Fibroblast of the aortic adventitia (primary cell): ENCODE measurements around the gene PLA2R1. TPM values are rescaled to one million over a fixed set of nuclear protein-coding genes. Genes with fewer than 3 reads are reported as not detected.

Experiments
- DNase-seq: peaks from one replicate; pipeline ENCODE4 v3.0.0-alpha.2; 2010; ENCODE audit warnings: low read depth
- H3K4me3 ChIP-seq: 2 replicates; pipeline ENCODE4 v1.5.1; 2011; ENCODE audit warnings: low read depth, mild to moderate bottlenecking, control low read depth, low read length, moderate library complexity
- CTCF ChIP-seq: IDR thresholded peaks from 2 replicates; pipeline ENCODE4 v1.5.1; 2011; ENCODE audit warnings: mild to moderate bottlenecking, low read length, control low read depth, inconsistent platforms; ENCODE audit not compliant: insufficient read depth
- total RNA-seq: library from RNA; depleted of rRNA; stranded (reverse); fragments of >200 nt; gene quantifications from 2 replicates; pipeline ENCODE4 v1.2.3, GENCODE V29; 2012; ENCODE audit warnings: low replicate concordance

The PLA2R1 gene
- total RNA-seq, 1 donor: 27.0 TPM

GRCh38 chr2:159904127-159904958 lies 158.1 kb downstream of the PLA2R1 start, which contains the start of gene LY75:
LY75 (minus strand) TSS chr2:159904756.
- H3K4me3 ChIP-seq: peak within 1 kb of the TSS; percentile 33
- DNase-seq: no peak
- no peak for TF ChIP-seq CTCF

DNA sequence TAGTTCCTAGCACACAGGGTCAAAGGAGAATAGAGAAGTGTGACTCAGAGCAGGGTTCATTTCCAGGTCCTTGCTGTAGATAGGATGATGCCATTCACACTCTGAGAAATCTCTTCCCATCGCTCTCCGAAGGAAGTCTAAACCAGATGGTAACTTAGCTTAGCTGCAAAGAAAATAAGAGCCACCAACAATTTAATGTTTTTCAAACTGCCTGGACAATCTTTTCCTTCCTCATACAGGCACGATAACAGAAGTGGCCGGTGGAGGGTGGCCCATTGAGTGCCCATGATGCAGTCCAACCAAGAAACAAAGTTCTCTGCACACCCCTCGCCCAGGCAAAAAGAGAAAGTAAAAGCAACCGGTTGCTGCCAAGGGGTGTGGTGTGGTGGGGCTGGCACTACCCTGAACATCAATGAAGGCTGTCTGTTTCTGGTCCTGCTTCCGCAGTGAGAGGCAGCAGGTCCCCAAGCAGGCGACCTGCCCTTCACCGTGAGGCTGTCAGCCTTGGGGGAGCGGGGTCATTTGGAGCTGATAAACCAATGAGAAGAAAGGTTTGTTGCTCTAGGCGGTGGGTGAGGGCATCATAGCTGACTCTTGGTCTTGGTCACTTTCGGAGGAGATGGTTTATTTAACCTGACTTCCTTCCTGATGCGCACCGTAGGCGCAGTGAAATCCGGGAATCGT lies 158.8 kb downstream of the PLA2R1 start:
- no peak for DNase-seq
- TF ChIP-seq CTCF: no peak
- peak overlapping the region; percentile 33 for H3K4me3 ChIP-seq

DNA sequence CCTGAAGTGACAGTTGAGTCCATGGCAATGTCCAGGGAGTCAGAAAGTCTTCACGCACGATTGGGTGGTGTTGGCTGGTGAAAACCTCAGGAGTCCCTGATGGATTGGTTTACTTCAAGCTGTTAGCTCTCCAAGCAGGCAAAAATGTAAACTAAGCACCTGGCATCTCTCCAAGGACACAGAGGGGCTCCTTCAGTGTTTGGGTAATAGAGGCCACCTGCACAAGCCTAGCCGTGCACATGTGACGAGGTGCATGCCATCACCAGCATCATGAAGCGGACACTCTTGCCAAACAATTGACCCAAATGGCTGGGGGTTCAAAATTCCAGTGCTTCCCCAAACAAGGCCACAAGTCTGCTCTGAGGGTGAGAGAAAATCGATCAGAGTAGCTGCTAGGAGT lies 159.7 kb downstream of the PLA2R1 start:
- no peak overlapping the region for H3K4me3 ChIP-seq
- no peak for DNase-seq
- TF ChIP-seq CTCF: no peak

- no peak for TF ChIP-seq CTCF
- no peak for DNase-seq
- H3K4me3 ChIP-seq: no peak overlapping the region
These were observed 162.1 kb downstream of the PLA2R1 start for GRCh38 chr2:159900343-159900742.

DNA sequence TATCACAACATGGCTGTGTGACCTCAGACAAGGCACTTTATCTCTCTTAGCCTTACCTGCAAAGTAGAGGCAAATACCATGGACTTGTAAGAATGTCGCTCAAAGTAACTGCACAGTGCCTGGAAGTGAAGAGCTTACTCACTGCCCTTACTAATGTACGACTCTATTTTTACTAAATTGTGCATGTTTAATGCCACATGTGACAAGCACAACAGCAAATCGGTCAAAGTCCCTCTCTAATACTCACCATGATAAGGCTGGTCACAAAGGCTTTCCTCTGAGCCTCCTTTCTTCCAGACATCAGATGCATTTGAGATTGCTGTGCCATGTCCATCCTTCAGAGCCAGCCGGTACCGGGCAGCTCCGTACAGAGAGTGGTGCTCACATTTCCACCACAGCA lies 164.0 kb downstream of the PLA2R1 start:
- TF ChIP-seq CTCF: no peak
- DNase-seq: no peak
- no peak overlapping the region for H3K4me3 ChIP-seq

- no peak overlapping the region for H3K4me3 ChIP-seq
- no peak for DNase-seq
- TF ChIP-seq CTCF: no peak
These were observed 164.7 kb downstream of the PLA2R1 start for GRCh38 chr2:159897720-159898119.
